OCI-LY7 (cell line): ENCODE data around the gene JAZF1. TPM values are rescaled to one million over a fixed set of nuclear protein-coding genes. Genes with fewer than 3 reads are reported as not detected.

ENCODE experiments used
- BruUV-seq: library from RNA; stranded (reverse); fragments of 400-500 nt; replicated peaks from 2 replicates; lab custom pipeline; 2021; lab: Mats Ljungman, UMichigan
- CTCF ChIA-PET: fragments of 300-600 bp; sonication (Branson Sonifier 250); formaldehyde crosslinking; loops from one replicate; lab custom pipeline; 2022; ENCODE audit warnings: antibody characterized with exemption; ENCODE audit not compliant: unreplicated experiment; lab: Charles Lee
- POLR2A ChIA-PET: fragments of 300-600 bp; sonication (Branson Sonifier 250); formaldehyde crosslinking; loops from one replicate; lab custom pipeline; 2022; ENCODE audit warnings: antibody characterized with exemption; lab: Charles Lee
- DNase-seq: peaks from one replicate; pipeline ENCODE4 v3.0.0-alpha.2; 2015; ENCODE audit warnings: low spot score
- H2AFZ ChIP-seq: fragments of 200-600 bp; sonication (generic), shearing (Covaris generic); 2 replicates; pipeline ENCODE4 v1.6.1; 2014; ENCODE audit warnings: mild to moderate bottlenecking, antibody characterized with exemption, low read length, moderate library complexity
- H3K27ac ChIP-seq: fragments of 200-600 bp; sonication (generic); 2 replicates; pipeline ENCODE4 v1.5.1; 2014; ENCODE audit warnings: mixed run types, low read depth, mild to moderate bottlenecking, moderate library complexity, low read length, inconsistent platforms; ENCODE audit not compliant: poor library complexity, severe bottlenecking
- H3K36me3 ChIP-seq: fragments of 200-600 bp; sonication (generic); 2 replicates; pipeline ENCODE4 v1.6.1; 2014; ENCODE audit warnings: mild to moderate bottlenecking, antibody characterized with exemption, low read length, moderate library complexity, mixed read lengths; ENCODE audit not compliant: insufficient read depth
- H3K4me1 ChIP-seq: fragments of 200-600 bp; sonication (generic); 2 replicates; pipeline ENCODE4 v1.5.1; 2014; ENCODE audit warnings: mild to moderate bottlenecking, low read length; ENCODE audit not compliant: insufficient read depth, poor library complexity, severe bottlenecking
- H3K4me2 ChIP-seq: fragments of 200-600 bp; sonication (generic); 2 replicates; pipeline ENCODE4 v1.6.1; 2014; ENCODE audit warnings: mild to moderate bottlenecking, low read length
- H3K4me3 ChIP-seq: fragments of 200-600 bp; sonication (generic); 2 replicates; pipeline ENCODE4 v1.5.1; 2014; ENCODE audit warnings: mild to moderate bottlenecking, low read depth, low read length; ENCODE audit not compliant: poor library complexity, severe bottlenecking
- H3K79me2 ChIP-seq: fragments of 200-600 bp; sonication (generic); 2 replicates; pipeline ENCODE4 v1.6.1; 2016; ENCODE audit warnings: low read depth, mild to moderate bottlenecking, low read length, moderate library complexity, mixed read lengths; ENCODE audit not compliant: insufficient read depth
- H3K9me2 ChIP-seq: fragments of 200-600 bp; sonication (generic); 2 replicates; pipeline ENCODE4 v1.6.1; 2016; ENCODE audit warnings: mild to moderate bottlenecking, low read length, mixed read lengths; ENCODE audit not compliant: insufficient read depth
- H3K9me3 ChIP-seq: fragments of 200-600 bp; sonication (generic); 2 replicates; pipeline ENCODE4 v1.6.1; 2014; ENCODE audit warnings: mild to moderate bottlenecking, mixed run types, low read length, mixed read lengths
- H4K20me1 ChIP-seq: fragments of 200-600 bp; sonication (generic); 2 replicates; pipeline ENCODE4 v1.6.1; 2014; ENCODE audit warnings: mild to moderate bottlenecking, antibody characterized with exemption, low read length, moderate library complexity, mixed read lengths; ENCODE audit not compliant: insufficient read depth
- CTCF ChIP-seq: fragments of 200-600 bp; sonication (generic); conservative IDR thresholded peaks from 2 replicates; pipeline ENCODE4 v1.5.1; 2014; ENCODE audit warnings: mild to moderate bottlenecking, antibody characterized with exemption, low read length, moderate library complexity, mixed read lengths
- EZH2phosphoT487 ChIP-seq: fragments of 200-600 bp; sonication (generic); IDR thresholded peaks from 2 replicates; pipeline ENCODE4 v1.6.1; 2018; ENCODE audit warnings: low read depth, borderline replicate concordance, mild to moderate bottlenecking, mixed run types, antibody characterized with exemption, low read length, moderate library complexity, mixed read lengths
- intact Hi-C: fragments of 100-400 bp; cut with micrococcal nuclease; formaldehyde crosslinking; loops from one replicate; pipeline ENCODE4 v1.10.0; 2022; ENCODE audit not compliant: unreplicated experiment
- total RNA-seq, 2 experiments: library from RNA; depleted of rRNA in 1 of 2; stranded (reverse); fragments of >200 nt in 1 of 2; shearing (Covaris generic) in 1 of 2; gene quantifications; 2 replicates each; pipeline ENCODE4 v1.2.3, GENCODE V29; 2014 to 2022

JAZF1 gene
- total RNA-seq, 2 experiments from 2014 or later, result 6.3 to 25.0 TPM

- intact Hi-C loops, result no loop called here
- H4K20me1 ChIP-seq, result 0 out of 2 replicates have a peak, but pooled peaks cover 3% of the 10 kb centered on the region
- no peak overlapping the region for H3K27ac ChIP-seq
- no TSS peak for BruUV-seq
- H3K9me2 ChIP-seq, result no peaks in the 10 kb centered on the region
- TF ChIP-seq CTCF, result no peak
- no peak for TF ChIP-seq EZH2phosphoT487
- no peak overlapping the region for H2AFZ ChIP-seq
- no peak overlapping the region for H3K4me2 ChIP-seq
- ChIA-PET CTCF (interaction anchor here (0.9 to 1.0 kb wide), 2 partner anchors 10 to 29 kb away, joined by 3 read pairs; no protein-coding TSS in a partner anchor), POLR2A (interaction anchor here (0.6 to 2.1 kb wide), 6 partner anchors 9 to 514 kb away, joined by 3 to 5 read pairs (median 3); no protein-coding TSS in a partner anchor)
- H3K4me3 ChIP-seq, result no peak overlapping the region
- no peaks in the 10 kb centered on the region for H3K36me3 ChIP-seq
- H3K9me3 ChIP-seq, result no peaks in the 10 kb centered on the region
- no peaks in the 10 kb centered on the region for H3K4me1 ChIP-seq
- no peak for DNase-seq
- no peaks in the 10 kb centered on the region for H3K79me2 ChIP-seq
Measured at GRCh38 chr7:28060371-28060950, 120.1 kb downstream of the JAZF1 start.

DNA sequence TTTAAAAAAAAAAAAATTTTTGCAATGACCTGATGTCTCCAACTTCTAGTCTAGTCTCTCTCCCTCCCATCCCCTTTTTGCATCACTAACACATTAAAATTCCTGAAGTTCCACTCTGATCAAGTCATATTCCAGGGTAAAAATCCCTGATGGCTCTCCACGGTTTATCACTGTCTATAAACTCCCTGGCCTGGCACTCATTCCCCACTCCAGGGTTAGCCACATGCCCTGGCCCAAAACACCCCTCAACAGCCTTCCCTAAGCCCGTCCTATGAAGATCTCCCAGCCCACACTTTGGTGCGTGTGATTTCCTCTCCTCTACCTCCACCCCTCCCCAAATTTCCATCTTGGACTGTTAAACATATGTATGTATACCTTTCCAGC is 125.4 kb downstream of the JAZF1 start:
- Histone ChIP-seq H3K79me2 (no peaks in the 10 kb centered on the region), H3K4me3 (no peak overlapping the region), H3K27ac (no peak overlapping the region), H2AFZ (no peak overlapping the region), H3K4me1 (no peaks in the 10 kb centered on the region), H4K20me1 (no peaks in the 10 kb centered on the region), H3K9me2 (no peaks in the 10 kb centered on the region), H3K9me3 (peaks cover 4% of the 10 kb centered on the region; the same call in 1 of the 2 replicates), H3K36me3 (no peaks in the 10 kb centered on the region), H3K4me2 (no peak overlapping the region)
- TF ChIP-seq CTCF (no peak), EZH2phosphoT487 (no peak)
- no peak for DNase-seq
- intact Hi-C loops, result no loop called here
- ChIA-PET CTCF (no interaction called here), POLR2A (interaction anchor here (0.6 to 1.2 kb wide), 2 partner anchors 11 to 17 kb away, joined by 3 read pairs; no protein-coding TSS in a partner anchor)
- BruUV-seq, result no TSS peak

- TF ChIP-seq CTCF, result no peak
- no peak for TF ChIP-seq EZH2phosphoT487
- H3K79me2 ChIP-seq, result no peaks in the 10 kb centered on the region
- H3K4me1 ChIP-seq, result no peaks in the 10 kb centered on the region
- H3K4me3 ChIP-seq, result no peak overlapping the region
- no peaks in the 10 kb centered on the region for H3K9me2 ChIP-seq
- H3K4me2 ChIP-seq, result no peak overlapping the region
- DNase-seq, result no peak
- H4K20me1 ChIP-seq, result no peaks in the 10 kb centered on the region
- intact Hi-C loops, result no loop called here
- no peaks in the 10 kb centered on the region for H3K36me3 ChIP-seq
- peaks cover 4% of the 10 kb centered on the region; the same call in 1 of the 2 replicates for H3K9me3 ChIP-seq
- no peak overlapping the region for H2AFZ ChIP-seq
- POLR2A ChIA-PET, result interaction anchor here (1.2 kb wide), 1 partner anchor 10 kb away, joined by 3 read pairs; no protein-coding TSS in a partner anchor
- no peak overlapping the region for H3K27ac ChIP-seq
- CTCF ChIA-PET, result no interaction called here
- no TSS peak for BruUV-seq
Measured at GRCh38 chr7:28054531-28055160, 125.9 kb downstream of the JAZF1 start.
